Heart right ventricle (tissue), 16 donors: ENCODE measurements around the gene BCL2L1. TPM values are rescaled to one million over a fixed set of nuclear protein-coding genes. Genes with fewer than 3 reads are reported as not detected.

Experiments
- ATAC-seq, 8 donors: fragments of 200-7000 bp; cut with Tn5 transposase; one replicate each; pipeline ENCODE4 v1.9.1; 2020; ENCODE audit warnings: mild to moderate bottlenecking in 8 of 8, moderate library complexity in 8 of 8, moderate number of reproducible peaks in 1 of 8
- DNase-seq, 2 donors: peaks; one replicate each; pipeline ENCODE4 v3.0.0-alpha.2; 2020
- H3K27ac ChIP-seq, 10 donors: fragments of 200-600 bp; sonication (generic) in 2 of 10; one replicate each; pipeline versions ENCODE4 v1.5.0 to v1.8.0; 2020 to 2022; ENCODE audit warnings: mild to moderate bottlenecking in 3 of 10
- H3K27me3 ChIP-seq, 7 donors: fragments of 200-600 bp; one replicate each; pipeline ENCODE4 v1.8.0; 2021 to 2022; ENCODE audit warnings: mild to moderate bottlenecking in 2 of 7
- H3K36me3 ChIP-seq, 9 donors: fragments of 200-600 bp; sonication (generic) in 1 of 9; one replicate each; pipeline versions ENCODE4 v1.5.0 to v1.8.0; 2020 to 2022; ENCODE audit warnings: mild to moderate bottlenecking in 2 of 9
- H3K4me1 ChIP-seq, 9 donors: fragments of 200-600 bp; sonication (generic) in 1 of 9; one replicate each; pipeline versions ENCODE4 v1.5.0 to v1.8.0; 2020 to 2022; ENCODE audit warnings: mild to moderate bottlenecking in 4 of 9
- H3K4me3 ChIP-seq, 10 donors: fragments of 200-600 bp; sonication (generic) in 2 of 10; one replicate each; pipeline versions ENCODE4 v1.5.0 to v1.8.0; 2020 to 2022; ENCODE audit warnings: mild to moderate bottlenecking in 7 of 10, moderate library complexity in 2 of 10
- H3K9me3 ChIP-seq, 11 donors: fragments of 200-600 bp in 10 of 11; sonication (generic) in 2 of 11; one replicate each; pipeline versions ENCODE4 v1.5.0 to v1.8.0; 2013 to 2022; ENCODE audit warnings: mild to moderate bottlenecking in 2 of 11, control low read depth in 1 of 11, moderate library complexity in 1 of 11
- WGBS, 2 donors: extraction: QIAGEN DNeasy Blood & Tissue Kit; methylation state at CpG; one replicate each; pipeline ENCODE4 v1.1.7; 2013; ENCODE audit warnings: inconsistent platforms in 1 of 2; 5-methylcytosine and 5-hydroxymethylcytosine counted together
- intact Hi-C, 10 donors: fragments of 100-400 bp; cut with DNase I; formaldehyde crosslinking; loops; one replicate each; pipeline versions ENCODE4 v1.11.1 to v1.14.2; 2022
- polyA plus RNA-seq, 2 donors: library from polyadenylated mRNA; stranded (reverse); fragments of 200-250 nt; gene quantifications; one replicate each; pipeline ENCODE4 v1.2.3, GENCODE V29; 2013
- total RNA-seq, 10 donors: library from RNA; stranded (reverse); fragmentation: NEBNext Ultra II Directional in 3 of 10; extraction: Animal tissue kit (Norgen Biotek cat#: 25700) in 3 of 10; gene quantifications; one replicate each; pipeline versions ENCODE4 v1.2.1 to v1.2.4, GENCODE V29; 2021 to 2023
- TF ChIP-seq, protein P1 (sequence below), 9 donors: fragments of 200-600 bp; sonication (generic) in 2 of 9; IDR thresholded peaks; one replicate each; pipeline versions ENCODE4 v1.5.0 to v1.8.0; 2021 to 2022; ENCODE audit warnings: antibody characterized with exemption in 9 of 9, mild to moderate bottlenecking in 5 of 9, moderate library complexity in 1 of 9
- donor health status: Arrhythmogenic right ventricular cardiomyopathy.
- donor health status: ischemic (EF 13 %, LVEDD 7.1; RV severe dilation, severe dysfunction).
- donor health status: healthy with polysubstance abuse.
- donor health status: DM: no; HTN: yes; CAD: no.
- donor health status: DM: no; HTN: no; CAD: no.
- donor health status: ischemic (EF 25% LVEDD 6.9; RV normal size, moderate dysfunction).
- donor health status: ischemic (EF 25% LVEDD 5.7; RV mildly dilated, moderate dysfunction).
- donor health status: healthy.
- donor health status: DM: yes; HTN: yes; CAD: no.
- donor health status: Ischemic cardiomyopathy.
- donor health status: ischemic (EF 35%, LVEDD 5.7; RV mildly dilated, moderate dysfunction).
- donor health status: nonischemic (EF 11% LVEDD 7.7; RV severe dilation, severe dysfunction).
- donor health status: DM: yes; HTN: yes; CAD: no.
- donor health status: PGD.
- donor health status: ischemic (EF 29% LVEDD 5.4; RV normal size, mild dysfunction).
- donor health status: nonischemic (EF 23%, LVEDD 6.1; RV moderate dilation, normal function).

Gene BCL2L1
- total and polyA plus RNA-seq, 12 donors: 34.7 to 128 (median 45.9) TPM

DNA sequence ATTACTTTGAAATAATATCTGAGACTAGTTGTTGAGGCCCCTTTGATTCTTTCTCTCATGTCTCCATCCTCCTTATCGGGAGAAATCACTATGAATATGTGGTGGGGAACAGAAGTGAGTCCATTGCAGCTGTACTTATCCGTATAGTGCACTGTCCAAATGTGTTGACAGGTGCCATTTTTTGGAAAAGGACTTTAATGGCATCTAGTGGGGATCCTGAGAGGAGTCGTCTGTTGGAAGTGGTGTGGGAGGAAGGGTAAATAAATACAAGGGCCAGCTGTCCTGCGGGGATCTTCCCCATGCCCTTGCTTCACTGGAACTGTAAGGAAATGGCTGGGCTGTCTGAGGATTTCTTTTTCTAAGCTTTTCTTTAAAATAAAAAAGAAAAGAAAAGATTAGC, 35.9 kb upstream of the BCL2L1 start:
- TF ChIP-seq, protein P1, sequence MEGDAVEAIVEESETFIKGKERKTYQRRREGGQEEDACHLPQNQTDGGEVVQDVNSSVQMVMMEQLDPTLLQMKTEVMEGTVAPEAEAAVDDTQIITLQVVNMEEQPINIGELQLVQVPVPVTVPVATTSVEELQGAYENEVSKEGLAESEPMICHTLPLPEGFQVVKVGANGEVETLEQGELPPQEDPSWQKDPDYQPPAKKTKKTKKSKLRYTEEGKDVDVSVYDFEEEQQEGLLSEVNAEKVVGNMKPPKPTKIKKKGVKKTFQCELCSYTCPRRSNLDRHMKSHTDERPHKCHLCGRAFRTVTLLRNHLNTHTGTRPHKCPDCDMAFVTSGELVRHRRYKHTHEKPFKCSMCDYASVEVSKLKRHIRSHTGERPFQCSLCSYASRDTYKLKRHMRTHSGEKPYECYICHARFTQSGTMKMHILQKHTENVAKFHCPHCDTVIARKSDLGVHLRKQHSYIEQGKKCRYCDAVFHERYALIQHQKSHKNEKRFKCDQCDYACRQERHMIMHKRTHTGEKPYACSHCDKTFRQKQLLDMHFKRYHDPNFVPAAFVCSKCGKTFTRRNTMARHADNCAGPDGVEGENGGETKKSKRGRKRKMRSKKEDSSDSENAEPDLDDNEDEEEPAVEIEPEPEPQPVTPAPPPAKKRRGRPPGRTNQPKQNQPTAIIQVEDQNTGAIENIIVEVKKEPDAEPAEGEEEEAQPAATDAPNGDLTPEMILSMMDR (IDR thresholded peaks at IDR 0.05): no peak
- DNase-seq: no peak
- Histone ChIP-seq H3K9me3 (no peaks in the 10 kb centered on the region), H3K4me1 (no peaks in the 10 kb centered on the region), H3K27me3 (no peaks in the 10 kb centered on the region), H3K27ac (no peak overlapping the region), H3K36me3 (peaks cover 0 to 29% (median 0%) of the 10 kb centered on the region in 9 donors), H3K4me3 (no peak overlapping the region)
- intact Hi-C loops: no loop called here
- ATAC-seq: no peak
- WGBS, 2 donors: 64% methylated on average over 4 of the region's 4 CpGs

DNA sequence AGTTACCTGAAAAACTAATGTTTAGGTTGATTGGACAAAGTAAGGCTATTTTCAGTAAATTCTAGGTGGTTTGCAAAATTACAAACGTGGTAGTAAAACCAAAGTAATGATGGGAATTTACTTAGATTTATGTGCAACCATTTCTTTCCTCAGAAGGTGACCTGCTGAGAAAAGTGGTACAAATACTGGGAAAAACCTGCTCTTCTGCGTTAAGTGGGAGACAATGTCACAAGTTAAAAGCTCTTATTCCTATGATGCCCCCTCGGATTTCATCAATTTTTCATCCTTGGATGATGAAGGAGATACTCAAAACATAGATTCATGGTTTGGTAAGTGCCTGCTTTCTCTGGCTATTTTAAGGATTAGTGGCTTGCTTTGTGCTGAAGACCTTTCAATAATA, 34.6 kb upstream of the BCL2L1 start:
- peaks cover 0 to 32% (median 0%) of the 10 kb centered on the region in 9 donors for H3K36me3 ChIP-seq
- no peak for DNase-seq
- TF ChIP-seq, protein P1 (IDR thresholded peaks at IDR 0.05): no peak
- H3K27me3 ChIP-seq: no peaks in the 10 kb centered on the region
- H3K4me3 ChIP-seq: no peak overlapping the region
- H3K27ac ChIP-seq: no peak overlapping the region
- no peaks in the 10 kb centered on the region for H3K9me3 ChIP-seq
- ATAC-seq: no peak
- 96 to 97% methylated on average over 3 of the region's 3 CpGs for WGBS, 2 donors
- intact Hi-C loops: no loop called here
- H3K4me1 ChIP-seq: no peaks in the 10 kb centered on the region

DNA sequence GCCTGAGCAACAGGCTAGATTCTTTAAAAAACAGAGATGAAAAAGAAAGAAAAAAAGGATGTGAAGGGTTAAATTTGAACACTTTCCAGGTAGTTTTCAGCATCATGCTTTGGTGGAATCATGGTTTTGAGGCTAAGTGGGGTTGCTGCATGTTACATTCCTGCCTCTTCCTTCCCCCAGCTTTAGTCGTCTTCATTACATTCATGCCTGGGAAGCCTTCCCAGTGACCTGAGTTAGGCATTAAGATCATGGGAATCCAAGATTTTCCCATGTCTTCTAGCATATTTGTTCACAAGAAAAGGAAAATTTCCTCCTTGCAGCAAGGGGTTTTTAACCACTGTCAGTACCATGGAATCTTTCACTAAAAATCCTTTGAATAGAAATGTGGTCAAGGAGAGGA, 28.5 kb upstream of the BCL2L1 start:
- ATAC-seq (peak in 3 of 8 donors; percentile 50 to 57 (median 55)), DNase-seq (peak in 1 of 2 donors; percentile 37)
- Histone ChIP-seq H3K27me3 (no peaks in the 10 kb centered on the region), H3K9me3 (no peaks in the 10 kb centered on the region), H3K4me1 (peaks cover 0 to 10% (median 0%) of the 10 kb centered on the region in 9 donors), H3K27ac (peak overlapping the region in 5 of 10 donors; percentile 33 to 73 (median 68)), H3K36me3 (peaks cover 0 to 2% (median 0%) of the 10 kb centered on the region in 9 donors), H3K4me3 (no peak overlapping the region)
- intact Hi-C loops: no loop called here
- WGBS, 2 donors: 47 to 63% methylated on average over 1 of the region's 1 CpG
- TF ChIP-seq, protein P1 (IDR thresholded peaks at IDR 0.05): no peak

DNA sequence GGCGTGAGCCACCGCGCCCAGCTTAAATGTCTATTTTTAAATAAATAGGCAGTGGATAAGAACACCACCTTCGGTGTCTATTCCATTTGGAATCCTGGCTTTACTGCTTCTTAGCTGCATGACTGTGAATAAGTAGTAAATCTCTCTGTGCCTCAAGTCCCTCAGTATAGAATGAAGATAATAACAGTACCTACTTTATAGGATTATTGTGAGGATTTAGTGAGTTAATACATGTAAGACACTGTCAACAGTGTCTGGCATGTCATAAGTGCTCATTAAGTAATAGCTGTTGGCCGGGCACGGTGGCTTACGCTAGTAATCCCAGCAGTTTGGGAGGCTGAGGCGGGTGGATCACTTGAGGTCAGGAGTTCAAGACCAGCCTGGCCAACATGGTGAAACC, 26.6 kb upstream of the BCL2L1 start:
- Histone ChIP-seq H3K27me3 (no peaks in the 10 kb centered on the region), H3K27ac (peak overlapping the region in 2 of 10 donors; percentile 3 to 19), H3K36me3 (peaks cover 0 to 2% (median 0%) of the 10 kb centered on the region in 9 donors), H3K4me3 (no peak overlapping the region), H3K4me1 (peaks cover 0 to 10% (median 0%) of the 10 kb centered on the region in 9 donors), H3K9me3 (no peaks in the 10 kb centered on the region)
- DNase-seq (no peak), ATAC-seq (no peak)
- intact Hi-C loops: no loop called here
- TF ChIP-seq, protein P1 (IDR thresholded peaks at IDR 0.05): no peak
- 98 to 99% methylated on average over 8 of the region's 8 CpGs for WGBS, 2 donors
